ENCODE results near the gene DDX10. TPM values are rescaled to one million over a fixed set of nuclear protein-coding genes. Genes with fewer than 3 reads are reported as not detected.

DDX10 gene
- total RNA-seq, 1 experiment from 2014 or later: 23.3 TPM

DNA sequence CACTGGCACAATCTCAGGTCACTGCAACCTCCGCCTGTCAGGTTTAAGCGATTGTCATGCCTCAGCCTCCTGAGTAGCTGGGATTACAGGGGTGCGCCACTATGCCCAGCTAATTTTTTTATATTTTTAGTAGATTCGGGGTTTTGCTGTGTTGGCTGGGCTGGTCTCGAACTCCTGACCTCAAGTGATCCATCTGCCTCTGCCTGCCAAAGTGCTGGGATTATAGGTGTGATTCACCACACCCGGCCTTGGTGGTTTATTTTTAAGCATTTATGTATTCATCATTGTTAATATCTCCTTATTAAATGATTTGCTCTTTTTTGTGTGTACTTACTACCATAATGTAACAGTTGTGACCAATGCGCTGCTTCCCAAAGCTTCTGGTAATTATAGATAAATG is 171.7 kb downstream of the DDX10 start:
- in situ Hi-C loops (cut with HindIII; ENCODE audit: low pct_unique_long_range_greater_than_20kb, low sequenced_read_pairs): no loop called here
- DNase-seq (ENCODE audit: low read depth, low spot score): no peak

DNA sequence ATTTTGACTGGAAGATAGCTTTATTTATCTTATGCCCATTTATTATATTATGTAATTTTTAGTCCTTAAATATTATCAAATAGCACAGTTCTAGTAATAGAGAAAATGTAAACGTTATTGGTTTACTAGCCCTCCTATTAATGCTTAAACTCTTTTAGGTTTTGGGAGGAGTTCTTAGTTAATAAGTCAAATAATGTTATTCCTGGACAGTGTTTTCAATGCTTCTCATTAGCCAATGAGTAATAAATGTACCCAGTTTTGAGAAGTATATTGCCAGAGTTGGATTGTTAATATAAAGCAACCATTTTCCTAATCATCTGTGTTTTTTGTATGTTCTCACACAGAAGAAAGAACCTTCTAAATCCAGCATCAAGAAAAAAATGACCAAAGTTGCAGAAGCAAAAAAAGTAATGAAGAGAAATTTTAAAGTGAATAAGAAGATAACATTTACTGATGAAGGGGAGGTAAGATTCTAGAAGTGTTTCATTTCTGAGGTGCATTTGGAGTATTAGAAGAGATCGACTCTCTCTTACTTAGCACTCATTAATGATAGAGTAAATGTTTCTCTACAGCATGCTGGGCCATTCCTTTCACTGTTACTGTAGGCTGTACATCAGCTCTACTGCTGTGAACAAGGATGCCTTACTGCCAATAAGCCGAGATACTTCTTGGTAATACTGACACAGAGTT is 173.4 kb downstream of the DDX10 start:
- DNase-seq (ENCODE audit: low read depth, low spot score): no peak
- in situ Hi-C loops (cut with HindIII; ENCODE audit: low pct_unique_long_range_greater_than_20kb, low sequenced_read_pairs): no loop called here

DNA sequence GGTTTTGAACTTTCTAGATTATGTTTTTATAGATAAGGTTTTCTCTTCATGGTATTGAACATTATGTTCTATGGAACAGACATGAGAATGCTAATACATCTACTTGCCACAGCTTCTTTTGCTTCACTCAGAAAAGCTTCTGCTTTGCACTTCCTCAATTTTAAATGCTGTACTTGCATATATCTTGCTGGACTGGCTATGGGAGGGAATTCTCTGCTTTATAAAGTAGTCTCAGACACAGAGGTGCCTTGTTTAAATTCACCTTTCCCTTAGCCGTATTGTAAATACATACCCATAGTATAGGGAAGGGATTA is 173.9 kb downstream of the DDX10 start:
- DNase-seq (ENCODE audit: low read depth, low spot score): no peak
- in situ Hi-C loops (cut with HindIII; ENCODE audit: low pct_unique_long_range_greater_than_20kb, low sequenced_read_pairs): no loop called here

DNA sequence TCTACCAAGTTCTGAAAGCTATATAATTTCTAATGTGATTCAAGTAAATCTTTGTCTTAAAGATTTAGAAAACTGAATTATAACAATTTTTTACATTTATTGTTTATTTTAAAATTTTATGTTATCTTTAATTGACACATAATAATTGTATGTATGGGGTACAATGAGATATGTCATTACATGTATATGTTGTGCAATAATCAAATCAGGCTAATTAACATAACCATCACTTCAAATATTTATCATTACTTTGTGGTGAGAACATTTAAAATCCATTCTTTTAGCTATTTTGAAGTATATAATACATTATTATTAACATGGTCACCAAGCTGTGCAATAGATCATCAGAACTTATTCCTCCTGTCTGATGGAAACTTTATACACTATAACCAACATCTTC is 181.1 kb downstream of the DDX10 start:
- in situ Hi-C loops (cut with HindIII; ENCODE audit: low pct_unique_long_range_greater_than_20kb, low sequenced_read_pairs): no loop called here
- no peak for DNase-seq (ENCODE audit: low read depth, low spot score)

DNA sequence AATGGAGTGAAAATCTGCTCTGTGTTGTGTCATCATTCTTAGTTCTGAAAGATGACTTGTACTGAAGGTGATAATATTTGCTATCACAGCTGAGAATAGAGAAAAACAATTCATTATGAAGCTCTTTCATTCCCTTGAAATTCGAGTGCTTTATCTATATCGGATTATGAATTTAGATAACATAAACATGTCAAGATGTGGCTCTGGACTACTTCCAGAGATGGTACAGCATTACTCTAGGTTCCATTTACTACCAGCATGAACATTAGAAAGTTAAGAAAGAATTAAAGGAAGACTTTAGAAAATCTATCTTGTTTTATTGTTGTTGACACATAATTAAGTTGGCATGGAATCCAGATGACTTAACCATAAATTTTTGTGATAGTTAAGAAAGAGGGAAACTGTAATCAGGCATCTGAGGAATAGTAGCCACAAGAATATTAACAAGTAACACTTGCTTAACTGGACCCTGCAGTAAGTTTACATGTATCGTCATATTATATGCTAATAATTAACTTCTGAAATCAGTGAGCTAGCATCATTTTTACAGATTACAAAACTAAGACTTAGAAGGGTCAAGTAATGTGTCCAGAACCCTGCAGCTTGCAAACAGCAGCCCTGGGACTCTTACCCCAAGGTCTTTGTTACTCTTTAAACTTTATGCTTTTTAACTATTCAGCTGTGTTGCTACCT is 182.6 kb downstream of the DDX10 start:
- in situ Hi-C loops (cut with HindIII; ENCODE audit: low pct_unique_long_range_greater_than_20kb, low sequenced_read_pairs): no loop called here
- DNase-seq (ENCODE audit: low read depth, low spot score): no peak

DNA sequence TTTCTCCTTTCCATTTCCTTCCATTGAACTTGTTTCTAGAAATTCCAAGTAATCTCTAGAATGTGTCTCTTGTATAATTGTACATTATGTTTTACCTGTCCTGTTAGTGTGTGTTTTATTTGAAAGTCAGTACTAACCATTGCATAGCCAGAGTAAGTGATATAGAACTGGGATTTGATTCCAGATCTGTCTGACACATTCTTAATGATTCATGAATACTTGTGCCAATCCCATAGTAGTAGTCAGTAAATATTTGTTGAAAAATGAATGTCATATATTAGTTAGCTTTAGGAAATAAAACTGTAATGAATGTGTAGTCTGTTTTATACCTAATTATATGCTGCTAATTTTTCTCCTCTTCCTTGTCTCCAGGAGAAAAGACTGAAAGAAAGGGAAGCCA is 186.9 kb downstream of the DDX10 start:
- DNase-seq (ENCODE audit: low read depth, low spot score): no peak
- in situ Hi-C loops (cut with HindIII; ENCODE audit: low pct_unique_long_range_greater_than_20kb, low sequenced_read_pairs): no loop called here

DNA sequence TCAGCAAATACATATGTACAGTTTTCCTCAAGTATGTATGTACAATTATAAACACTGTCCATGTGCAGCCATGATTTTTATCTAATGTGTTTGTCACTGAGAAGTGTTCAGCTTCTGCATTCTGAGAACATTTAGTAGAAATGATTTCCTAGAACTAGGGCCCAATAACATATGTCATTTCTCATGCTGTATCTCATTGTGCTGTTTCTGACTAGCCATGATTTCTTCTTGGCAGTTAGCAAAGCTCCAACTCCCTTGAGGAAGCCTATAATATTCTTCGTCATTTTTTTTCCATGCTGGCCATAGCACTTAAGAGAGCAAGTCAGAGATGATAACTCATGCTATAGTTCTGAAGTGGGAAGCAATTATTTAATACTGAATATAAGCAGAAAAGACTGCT is 187.8 kb downstream of the DDX10 start:
- DNase-seq (ENCODE audit: low read depth, low spot score): no peak
- in situ Hi-C loops (cut with HindIII; ENCODE audit: low pct_unique_long_range_greater_than_20kb, low sequenced_read_pairs): no loop called here

DNA sequence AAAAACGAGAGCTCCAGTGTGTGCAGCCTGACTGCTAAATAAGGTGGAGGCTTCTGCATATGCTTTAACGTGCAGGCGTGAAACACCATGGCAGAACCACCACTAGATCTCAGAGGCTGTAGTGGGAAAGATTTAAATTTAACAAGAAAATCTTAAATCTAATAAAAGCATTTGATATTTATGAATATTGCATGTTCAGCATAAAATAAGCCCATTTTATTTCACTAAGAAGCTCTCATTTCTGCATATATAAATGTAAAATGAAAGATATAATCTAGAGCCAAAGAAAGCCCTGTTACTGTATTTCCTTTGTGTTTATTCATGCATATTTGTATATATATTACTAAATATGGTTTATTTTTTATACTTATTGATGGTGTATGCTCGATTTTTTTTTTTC is 188.3 kb downstream of the DDX10 start:
- in situ Hi-C loops (cut with HindIII; ENCODE audit: low pct_unique_long_range_greater_than_20kb, low sequenced_read_pairs): no loop called here
- DNase-seq (ENCODE audit: low read depth, low spot score): no peak

DNA sequence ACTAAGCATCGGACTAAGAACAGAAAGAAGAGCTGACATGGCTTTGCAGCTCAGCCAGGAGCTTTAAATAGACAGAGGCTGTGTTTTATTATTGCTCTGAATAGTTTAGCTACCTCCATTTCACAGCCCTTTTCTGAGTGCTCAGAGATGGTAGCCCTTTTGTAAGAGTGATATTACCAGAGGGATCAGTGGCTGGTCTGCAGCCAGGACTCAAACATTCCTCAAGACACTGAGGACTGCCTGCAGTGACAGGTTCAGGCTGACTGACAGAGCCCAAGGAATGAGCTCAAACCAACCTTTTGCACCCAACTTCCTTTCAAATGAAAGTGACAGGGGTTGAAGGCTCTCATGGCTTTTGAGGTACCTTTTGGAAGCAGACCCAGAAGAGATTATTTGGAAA is 189.0 kb downstream of the DDX10 start:
- in situ Hi-C loops (cut with HindIII; ENCODE audit: low pct_unique_long_range_greater_than_20kb, low sequenced_read_pairs): no loop called here
- no peak for DNase-seq (ENCODE audit: low read depth, low spot score)

DNA sequence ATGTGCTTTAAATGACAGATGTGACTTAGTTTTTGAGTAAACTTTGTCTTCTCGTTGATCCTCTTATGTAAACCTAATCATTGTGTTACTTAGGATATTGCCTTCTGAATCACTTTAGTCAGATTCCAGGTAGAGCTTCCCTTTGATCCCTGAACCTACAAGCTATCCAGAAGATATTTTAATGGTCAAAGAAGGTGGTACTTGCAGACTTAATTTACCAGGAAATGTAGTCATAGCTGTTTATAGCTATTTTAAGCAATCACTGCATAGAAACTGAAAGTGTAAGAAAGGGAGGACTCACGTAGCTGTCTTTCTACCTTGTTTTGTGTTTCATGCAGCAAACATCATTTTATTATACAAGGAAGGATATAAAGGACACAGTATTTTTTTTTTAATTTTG is 189.5 kb downstream of the DDX10 start:
- DNase-seq (ENCODE audit: low read depth, low spot score): no peak
- in situ Hi-C loops (cut with HindIII; ENCODE audit: low pct_unique_long_range_greater_than_20kb, low sequenced_read_pairs): no loop called here

DNA sequence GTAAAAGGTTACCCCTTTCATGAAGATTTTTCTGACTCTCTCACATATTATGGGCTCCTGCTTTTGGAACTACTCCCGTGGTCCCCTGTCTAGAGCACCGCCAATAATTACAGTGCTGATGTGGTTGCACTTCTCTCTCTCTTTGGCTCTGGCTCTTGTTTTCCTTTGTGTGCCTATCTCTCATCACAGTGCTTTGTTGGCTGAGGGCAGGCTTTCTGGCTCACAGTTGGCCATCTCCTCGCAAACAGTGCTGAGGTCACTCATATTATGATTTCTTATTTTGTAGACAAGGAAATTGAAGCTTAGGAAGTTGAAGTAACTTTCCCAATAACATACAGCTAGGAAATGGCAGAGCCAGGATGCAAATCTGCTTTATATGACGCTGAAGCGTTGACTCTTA is 192.5 kb downstream of the DDX10 start:
- DNase-seq (ENCODE audit: low read depth, low spot score): no peak

DNA sequence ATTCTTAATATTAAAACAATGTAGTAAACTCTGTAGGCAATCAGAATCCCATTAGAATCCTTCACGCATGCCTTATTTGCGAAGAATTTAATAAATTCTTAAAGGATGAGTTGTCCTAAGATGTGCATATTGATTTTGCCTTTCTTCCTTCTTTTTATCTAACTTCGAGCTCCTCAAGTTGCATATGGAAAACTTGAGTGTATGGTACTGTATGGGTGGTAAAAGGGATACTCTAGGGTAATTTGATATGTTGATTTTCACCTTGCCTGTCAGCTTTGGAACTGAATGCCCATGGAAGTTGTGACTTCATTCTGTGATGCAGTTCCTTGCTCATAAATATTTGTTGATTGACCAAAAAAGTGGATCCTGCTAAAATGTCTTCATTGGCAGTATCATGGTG is 193.8 kb downstream of the DDX10 start:
- no peak for DNase-seq (ENCODE audit: low read depth, low spot score)
- in situ Hi-C loops (cut with HindIII; ENCODE audit: low pct_unique_long_range_greater_than_20kb, low sequenced_read_pairs): no loop called here

More for the DNA sequence above, 192.5 kb downstream of the DDX10 start:
- in situ Hi-C loops (cut with HindIII; ENCODE audit: low pct_unique_long_range_greater_than_20kb, low sequenced_read_pairs): no loop called here

DNA sequence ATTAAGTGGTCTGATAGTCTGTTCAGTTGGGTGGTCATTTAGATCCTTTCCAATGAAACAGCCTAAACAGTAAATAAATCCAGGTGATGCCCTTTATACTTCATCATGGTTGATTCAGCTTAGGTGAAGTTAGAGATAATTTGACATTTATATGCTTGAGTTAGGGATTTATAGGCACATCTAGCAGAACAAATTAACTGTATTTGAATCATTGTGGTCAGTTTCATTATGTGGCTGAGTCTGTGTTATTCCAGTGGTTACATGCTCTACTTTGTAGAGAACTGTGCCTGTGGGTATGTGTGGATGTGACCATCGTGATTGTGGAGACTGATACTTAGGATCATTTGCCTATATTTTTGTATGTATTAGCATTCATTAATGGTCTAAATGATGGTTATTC is 194.6 kb downstream of the DDX10 start:
- no peak for DNase-seq (ENCODE audit: low read depth, low spot score)
- in situ Hi-C loops (cut with HindIII; ENCODE audit: low pct_unique_long_range_greater_than_20kb, low sequenced_read_pairs): no loop called here

DNA sequence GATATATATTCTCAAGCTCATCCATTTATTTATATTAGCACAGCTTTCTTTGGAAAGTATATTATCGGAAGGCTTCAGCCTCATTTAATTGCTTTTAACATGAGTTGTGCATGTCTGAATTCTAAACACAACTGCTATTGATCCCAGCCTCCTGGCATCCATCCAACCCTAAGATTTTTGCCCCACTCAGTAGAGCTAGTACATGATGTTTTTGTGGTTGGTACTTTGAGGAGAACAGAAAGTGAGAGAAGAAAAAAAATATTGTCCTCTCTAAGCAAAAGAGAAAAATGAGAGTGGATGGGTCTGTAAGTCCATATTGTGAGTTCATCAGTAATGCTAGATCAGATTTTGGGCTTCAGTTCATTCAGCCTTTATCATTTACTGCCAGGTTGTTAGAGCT is 198.7 kb downstream of the DDX10 start:
- no peak for DNase-seq (ENCODE audit: low read depth, low spot score)
- in situ Hi-C loops (cut with HindIII; ENCODE audit: low pct_unique_long_range_greater_than_20kb, low sequenced_read_pairs): no loop called here

DNA sequence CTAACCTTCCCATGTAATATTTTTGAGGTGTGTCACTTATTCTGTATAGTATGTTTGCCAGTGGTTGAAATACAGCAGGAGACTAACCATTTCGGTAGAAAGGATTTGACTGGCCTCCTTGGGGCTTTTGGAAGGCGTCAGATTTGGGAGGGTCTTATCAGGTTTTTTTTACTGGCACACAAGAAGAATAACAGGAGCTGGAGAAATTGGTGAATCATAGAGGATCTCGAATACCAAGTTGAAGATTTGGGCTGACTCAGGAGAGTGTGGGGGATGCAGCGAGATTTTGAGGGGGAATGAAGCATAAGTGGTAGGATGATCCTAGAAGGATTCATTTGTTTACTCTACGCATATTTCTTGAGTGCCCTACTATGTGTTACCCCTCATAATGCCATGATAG is 200.5 kb downstream of the DDX10 start:
- in situ Hi-C loops (cut with HindIII; ENCODE audit: low pct_unique_long_range_greater_than_20kb, low sequenced_read_pairs): no loop called here
- DNase-seq (ENCODE audit: low read depth, low spot score): no peak

DNA sequence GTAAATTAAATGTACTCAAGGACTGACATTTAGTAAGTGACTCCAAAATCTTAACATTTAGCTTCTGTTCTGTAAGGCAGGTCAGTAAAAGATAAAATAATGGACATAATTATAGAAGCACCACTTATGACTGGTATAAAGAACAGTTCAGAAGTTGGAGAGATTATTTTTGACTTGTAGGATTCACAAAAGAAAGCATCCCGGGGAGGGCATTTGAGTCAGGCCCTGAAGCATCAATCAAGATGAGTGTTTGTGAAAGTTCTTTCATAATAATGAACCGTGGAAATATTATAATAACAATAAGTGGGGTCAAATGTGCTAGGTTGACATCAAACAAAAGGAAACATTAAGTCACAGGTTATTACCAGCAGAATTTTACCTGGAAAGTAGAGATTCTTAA is 201.9 kb downstream of the DDX10 start:
- in situ Hi-C loops (cut with HindIII; ENCODE audit: low pct_unique_long_range_greater_than_20kb, low sequenced_read_pairs): no loop called here

DNA sequence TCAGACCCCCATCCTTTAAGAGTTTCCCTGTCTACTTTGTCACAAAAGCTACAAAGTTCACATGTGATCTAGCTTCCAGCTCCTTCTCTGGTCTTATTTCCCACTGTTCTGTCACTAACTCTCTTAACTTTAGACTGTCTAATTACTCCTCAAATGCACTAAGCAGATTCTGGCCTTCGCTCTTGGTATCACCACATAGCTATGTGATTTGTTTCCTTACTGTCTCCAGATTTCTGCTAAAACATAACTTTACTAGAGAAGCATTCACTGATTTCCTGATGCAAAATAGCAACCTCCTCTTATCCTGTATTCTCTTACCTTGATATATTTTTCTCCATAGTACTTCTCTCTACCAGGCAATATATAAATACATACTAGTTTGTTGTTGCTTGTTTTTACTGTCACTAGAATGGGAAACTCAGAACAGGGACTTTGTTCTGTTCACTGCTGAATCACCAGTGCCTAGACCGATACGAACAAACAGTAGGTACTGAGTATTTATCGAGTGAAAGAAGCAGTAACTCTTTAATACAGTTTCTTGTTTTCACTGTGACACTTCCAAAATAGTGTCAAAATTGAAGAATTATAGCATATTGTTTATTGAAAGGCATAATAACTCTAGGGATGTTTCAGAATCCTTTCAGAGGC is 205.6 kb downstream of the DDX10 start:
- DNase-seq (ENCODE audit: low read depth, low spot score): no peak
- in situ Hi-C loops (cut with HindIII; ENCODE audit: low pct_unique_long_range_greater_than_20kb, low sequenced_read_pairs): no loop called here

More for the DNA sequence above, 201.9 kb downstream of the DDX10 start:
- no peak for DNase-seq (ENCODE audit: low read depth, low spot score)

DNA sequence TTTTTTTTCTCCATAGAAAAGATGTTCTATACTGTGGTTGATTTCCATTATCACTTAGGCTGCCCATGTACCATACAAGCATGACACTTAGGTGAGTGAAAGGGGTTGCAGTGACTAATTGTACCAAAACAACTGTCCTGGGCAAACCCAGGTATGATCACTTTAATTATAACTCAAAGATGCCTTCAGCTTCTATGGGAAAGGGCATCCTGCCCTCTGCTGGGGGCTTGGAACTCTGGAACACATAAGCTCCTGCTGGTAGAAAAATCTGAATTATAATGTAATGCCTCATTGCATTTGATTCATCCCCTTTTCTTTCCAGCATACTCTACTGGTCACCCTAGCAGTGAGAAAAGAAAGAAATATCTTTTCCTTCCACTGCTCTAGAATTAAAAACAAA is 206.3 kb downstream of the DDX10 start:
- in situ Hi-C loops (cut with HindIII; ENCODE audit: low pct_unique_long_range_greater_than_20kb, low sequenced_read_pairs): no loop called here
- peak; percentile 51 for DNase-seq (ENCODE audit: low read depth, low spot score)

DNA sequence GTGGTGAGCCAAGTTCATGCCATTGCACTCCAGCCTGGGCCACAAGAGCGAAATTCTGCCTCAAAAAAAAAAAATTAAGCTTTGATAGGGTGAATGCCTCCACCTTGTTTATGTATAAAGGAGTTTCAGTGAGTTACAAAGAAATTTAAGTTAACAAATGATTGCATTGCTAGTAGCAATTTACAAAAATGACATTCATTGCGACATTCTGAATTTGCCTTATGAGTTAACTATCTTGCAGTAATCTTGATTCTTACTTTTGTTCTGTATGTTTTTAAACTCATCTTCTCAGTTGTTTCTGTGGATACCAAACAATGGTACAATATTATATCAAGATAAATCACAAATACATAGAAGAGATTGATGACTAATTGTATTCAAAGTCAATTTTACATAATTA is 207.0 kb downstream of the DDX10 start:
- in situ Hi-C loops (cut with HindIII; ENCODE audit: low pct_unique_long_range_greater_than_20kb, low sequenced_read_pairs): no loop called here
- no peak for DNase-seq (ENCODE audit: low read depth, low spot score)
